ENCODE results near the gene VTCN1. TPM values are rescaled to one million over a fixed set of nuclear protein-coding genes. Genes with fewer than 3 reads are reported as not detected.
"Not testable (repeated sequence)": the region's sequence is repeated elsewhere in the genome, so short reads cannot be mapped to it uniquely, and the experiment has no call there.

Gene VTCN1
- total RNA-seq = not detected
- long read RNA-seq, partial matches to known transcripts = 0 of 4 reads
- long read RNA-seq, other reads (novel, unspliced or antisense) = 4 of 4 reads

- no peak for DNase-seq (ENCODE audit: low spot score)
- intact Hi-C loops (cut with DNase I) = no loop called here
Measured at GRCh38 chr1:117210831-117211261, at the start of gene VTCN1. TSS of gene VTCN1 (minus strand) at chr1:117210927. CDS start at chr1:117210855, 72 bp downstream.

DNA sequence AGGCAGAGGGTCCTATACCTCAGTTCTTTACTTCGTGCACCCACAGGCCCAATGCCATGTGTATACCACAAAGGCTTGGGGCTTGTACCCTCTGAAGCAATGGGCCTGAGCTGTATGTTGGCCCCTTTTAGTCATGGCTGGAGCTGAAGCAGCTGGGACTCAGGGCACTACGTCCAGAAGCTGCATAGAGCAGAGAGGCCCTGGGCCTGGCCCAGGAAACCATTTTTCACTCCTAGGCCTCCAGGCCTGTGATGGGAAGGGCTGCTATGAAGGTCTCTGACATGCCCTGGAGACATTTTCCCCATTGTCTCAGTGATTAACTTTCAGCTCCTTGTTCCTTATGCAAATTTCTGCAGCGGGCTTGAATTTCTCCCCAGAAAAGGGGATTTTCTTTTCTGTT is 48.1 kb upstream of the VTCN1 start:
- DNase-seq (ENCODE audit: low spot score) = no peak
- intact Hi-C loops (cut with DNase I) = no loop called here

- DNase-seq (ENCODE audit: low spot score); intact Hi-C loops (cut with DNase I): not testable (repeated sequence)
Measured at GRCh38 chr1:117258075-117258474, 47.3 kb upstream of the VTCN1 start.

- intact Hi-C loops (cut with DNase I) = no loop called here
Measured at GRCh38 chr1:117257291-117257690, 46.6 kb upstream of the VTCN1 start.

DNA sequence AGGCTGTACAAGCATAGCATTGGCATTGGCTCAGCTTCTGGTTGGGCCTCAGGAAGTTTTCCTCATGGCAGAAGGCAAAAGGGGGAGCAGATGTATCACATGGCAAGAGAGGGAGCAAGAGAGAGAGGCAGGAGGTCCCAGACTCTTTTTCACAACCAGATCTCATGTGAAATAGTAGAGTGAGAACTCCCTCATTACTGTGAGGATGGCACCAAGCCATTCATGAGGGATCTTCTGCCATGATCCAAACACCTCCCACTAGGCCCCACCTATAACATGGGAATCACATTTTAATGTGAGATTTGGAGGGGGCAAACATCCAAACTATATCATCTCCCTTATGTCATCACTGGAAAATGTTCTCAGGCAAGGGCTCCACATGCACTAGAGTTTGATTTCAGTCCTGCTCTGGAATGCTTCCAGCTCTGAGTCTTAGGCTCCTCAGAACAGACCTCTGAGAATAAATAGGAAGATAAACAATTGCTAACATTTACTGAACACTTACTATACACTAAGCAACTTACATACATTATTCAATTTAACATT is 39.4 kb upstream of the VTCN1 start:
- no peak for DNase-seq (ENCODE audit: low spot score)
- intact Hi-C loops (cut with DNase I) = no loop called here

More at GRCh38 chr1:117257291-117257690, 46.6 kb upstream of the VTCN1 start:
- no peak for DNase-seq (ENCODE audit: low spot score)

DNA sequence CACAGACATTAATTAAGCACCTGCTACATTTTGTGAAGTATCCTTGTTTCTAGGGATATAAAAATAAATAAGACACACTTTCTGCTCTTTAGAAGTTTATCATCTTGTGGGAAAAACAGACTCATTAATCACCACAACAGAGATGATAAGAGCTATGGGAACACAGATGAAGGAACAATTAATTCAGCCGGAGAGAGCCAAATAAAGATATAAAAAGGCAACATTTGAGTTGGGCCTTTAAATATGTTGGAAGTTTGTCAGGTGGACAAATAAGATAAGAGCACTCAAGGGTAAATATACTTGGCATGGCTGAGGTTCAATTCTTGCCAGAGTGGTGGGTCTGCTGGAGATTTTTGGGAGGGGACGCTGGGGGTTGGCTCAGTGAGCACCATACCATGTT is 34.2 kb upstream of the VTCN1 start:
- DNase-seq (ENCODE audit: low spot score) = no peak
- intact Hi-C loops (cut with DNase I) = no loop called here

GRCh38 chr1:117244306-117244705 is 33.6 kb upstream of the VTCN1 start:
- intact Hi-C loops (cut with DNase I) = no loop called here
- no peak for DNase-seq (ENCODE audit: low spot score)

GRCh38 chr1:117241512-117241911 is 30.8 kb upstream of the VTCN1 start:
- intact Hi-C loops (cut with DNase I) = no loop called here
- no peak for DNase-seq (ENCODE audit: low spot score)

DNA sequence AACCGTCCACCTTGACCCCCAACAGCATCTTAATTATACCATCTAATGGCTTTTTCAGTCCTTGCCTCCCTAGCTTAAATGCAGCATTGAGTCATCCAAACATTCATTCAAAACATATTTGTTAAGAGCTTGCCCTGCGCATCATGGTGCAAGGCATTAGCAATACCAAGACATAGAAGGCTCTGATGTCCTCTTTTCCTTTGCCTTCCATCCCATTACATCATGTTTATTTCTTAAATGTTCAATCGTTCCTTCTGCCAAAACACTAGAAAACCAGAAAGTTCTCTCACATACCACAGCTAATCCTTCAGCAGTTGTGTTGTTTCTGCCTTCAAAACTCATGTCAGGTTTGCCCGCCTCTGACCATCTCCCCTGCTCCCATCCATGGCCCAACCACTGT is 29.8 kb upstream of the VTCN1 start:
- intact Hi-C loops (cut with DNase I) = no loop called here
- no peak for DNase-seq (ENCODE audit: low spot score)

- intact Hi-C loops (cut with DNase I) = no loop called here
- DNase-seq (ENCODE audit: low spot score) = no peak
Measured at GRCh38 chr1:117239467-117239866, 28.7 kb upstream of the VTCN1 start.

DNA sequence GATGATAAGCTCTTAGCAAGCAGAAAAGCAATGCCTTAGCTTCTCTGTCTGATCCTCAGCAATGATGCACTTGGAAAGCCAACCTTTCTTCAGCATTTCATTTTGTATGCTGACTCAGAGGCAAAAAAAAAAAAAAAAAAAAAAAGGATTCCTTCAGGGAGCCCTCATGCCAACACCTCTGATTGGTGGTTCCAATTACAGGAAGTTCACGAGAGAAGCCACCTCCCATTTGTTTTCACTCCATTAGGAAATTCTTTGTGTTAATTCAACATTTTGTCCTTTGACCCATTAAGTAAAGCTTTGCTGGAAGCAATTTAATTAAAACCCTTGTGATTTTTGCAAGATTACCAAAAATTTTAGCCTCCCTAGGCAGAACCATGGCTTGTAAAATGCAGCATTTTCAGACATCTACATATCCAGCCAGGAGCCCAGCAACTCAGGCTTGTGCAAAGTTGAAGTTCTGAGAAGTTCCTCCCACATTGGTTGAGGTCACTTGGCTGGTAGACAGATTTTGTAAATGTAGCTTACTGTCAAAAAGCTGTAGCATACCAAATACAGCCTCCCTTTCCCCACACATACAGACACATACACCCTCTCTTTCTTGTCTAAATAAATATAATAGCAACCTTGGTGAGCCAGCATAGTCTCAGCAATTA is 27.1 kb upstream of the VTCN1 start:
- DNase-seq (ENCODE audit: low spot score) = no peak
- intact Hi-C loops (cut with DNase I) = no loop called here

- DNase-seq (ENCODE audit: low spot score) = peak; percentile 77
Measured at GRCh38 chr1:117235863-117236465, 25.2 kb upstream of the VTCN1 start.

GRCh38 chr1:117232531-117232930 is 21.8 kb upstream of the VTCN1 start:
- no peak for DNase-seq (ENCODE audit: low spot score)
- intact Hi-C loops (cut with DNase I) = loop anchor here (2.0 kb wide), 1 partner anchor 104 kb away; no protein-coding TSS in a partner anchor

More at GRCh38 chr1:117235863-117236465, 25.2 kb upstream of the VTCN1 start:
- intact Hi-C loops (cut with DNase I) = no loop called here

DNA sequence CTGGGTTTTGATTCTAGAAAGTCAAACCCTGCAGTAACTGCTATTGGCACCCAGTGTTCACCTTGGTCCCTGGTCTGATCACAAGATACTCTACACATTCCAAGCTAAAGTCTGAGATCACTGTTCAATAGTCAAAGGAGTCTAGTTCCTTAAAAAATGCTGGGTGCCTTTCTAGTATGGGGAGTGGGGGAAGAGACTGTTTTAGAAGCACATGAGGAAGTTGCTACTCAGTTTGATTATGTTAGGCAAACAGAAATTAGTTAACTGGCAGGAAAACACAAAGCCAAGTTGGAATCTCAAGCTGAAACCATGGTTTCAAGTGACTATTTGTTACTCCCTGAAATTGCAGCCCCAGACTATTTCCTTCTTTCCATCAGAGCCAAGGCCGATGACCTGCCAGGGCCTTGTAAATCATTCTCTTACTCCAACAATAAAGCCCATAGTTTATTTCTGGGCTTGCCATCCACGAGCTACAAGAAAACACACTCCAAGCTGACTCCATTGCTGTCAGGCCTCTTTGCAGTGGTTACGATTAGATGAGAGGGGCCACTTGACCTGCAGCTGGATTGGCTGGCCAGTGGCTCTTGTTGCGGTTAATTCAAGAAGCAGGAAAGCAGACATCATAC is 21.1 kb upstream of the VTCN1 start:
- intact Hi-C loops (cut with DNase I) = loop anchor here (2.0 kb wide), 1 partner anchor 103 kb away; no protein-coding TSS in a partner anchor
- DNase-seq (ENCODE audit: low spot score) = no peak

- intact Hi-C loops (cut with DNase I) = no loop called here
- no peak for DNase-seq (ENCODE audit: low spot score)
Measured at GRCh38 chr1:117231312-117231711, 20.6 kb upstream of the VTCN1 start.

GRCh38 chr1:117229217-117229616 is 18.5 kb upstream of the VTCN1 start:
- intact Hi-C loops (cut with DNase I) = no loop called here
- DNase-seq (ENCODE audit: low spot score) = no peak

GRCh38 chr1:117225931-117226330 is 15.2 kb upstream of the VTCN1 start:
- intact Hi-C loops (cut with DNase I) = no loop called here

DNA sequence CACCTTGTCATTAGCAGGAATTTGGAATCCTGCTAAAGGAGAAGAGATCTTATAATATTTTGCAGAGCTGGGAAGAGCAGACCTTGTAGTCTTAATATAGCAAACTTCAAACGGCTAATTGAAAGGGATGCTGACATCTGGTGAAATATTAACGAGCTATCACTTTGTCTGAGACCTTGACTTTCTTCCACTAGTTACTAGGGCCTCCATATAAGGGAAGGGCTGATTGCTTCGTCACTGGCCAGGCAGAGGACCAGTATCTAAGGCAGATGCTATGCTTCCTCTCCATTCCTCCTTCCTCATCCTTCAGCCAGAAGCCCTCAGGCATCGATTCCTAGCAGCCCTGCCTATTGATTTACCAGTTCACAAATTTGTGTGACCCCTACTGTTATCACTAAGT is 6.0 kb upstream of the VTCN1 start:
- DNase-seq (ENCODE audit: low spot score) = no peak
- intact Hi-C loops (cut with DNase I) = no loop called here

More at GRCh38 chr1:117225931-117226330, 15.2 kb upstream of the VTCN1 start:
- DNase-seq (ENCODE audit: low spot score) = no peak

DNA sequence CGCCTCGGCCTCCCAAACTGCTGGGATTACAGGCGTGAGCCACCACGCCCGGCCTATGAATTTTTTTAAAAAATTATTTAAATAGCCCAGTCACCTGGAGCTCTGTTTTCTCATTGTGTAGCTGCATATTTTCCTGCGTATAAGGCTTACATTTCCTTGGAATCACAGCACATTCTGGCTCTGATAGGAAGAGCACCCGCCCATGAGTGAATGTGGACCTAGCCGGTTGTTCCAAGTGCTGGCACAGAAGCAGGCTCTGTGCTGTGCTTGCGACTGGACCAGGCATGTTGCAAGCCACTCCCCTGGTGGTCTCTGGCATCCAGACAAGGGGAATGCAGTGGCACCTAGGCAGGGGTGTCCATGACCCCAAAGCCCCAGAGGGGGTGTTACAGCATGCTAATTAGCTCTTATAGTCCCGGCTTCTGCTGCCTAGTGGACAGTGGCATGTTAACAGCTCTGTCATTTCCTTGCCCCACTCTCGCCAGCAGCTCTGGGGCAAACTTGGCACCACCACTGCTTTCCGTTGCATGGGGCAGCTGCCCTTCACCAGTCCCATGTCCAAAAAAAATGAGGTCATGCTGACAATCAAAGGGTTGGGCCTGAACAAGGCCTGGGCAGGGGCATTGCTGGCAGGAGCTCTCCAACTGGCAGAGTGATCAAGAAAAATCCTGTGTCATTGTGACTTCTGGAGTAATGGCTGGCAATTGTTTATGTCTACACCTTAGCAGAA is 5.2 kb upstream of the VTCN1 start:
- no peak for DNase-seq (ENCODE audit: low spot score)
- intact Hi-C loops (cut with DNase I) = no loop called here

- intact Hi-C loops (cut with DNase I) = no loop called here
- no peak for DNase-seq (ENCODE audit: low spot score)
Measured at GRCh38 chr1:117215019-117215418, 4.3 kb upstream of the VTCN1 start.

All from cardiac septum (tissue), 1 donor.